ENCODE results near the gene FBXW9. TPM values are rescaled to one million over a fixed set of nuclear protein-coding genes. Genes with fewer than 3 reads are reported as not detected.
"Not testable (repeated sequence)": the region's sequence is repeated elsewhere in the genome, so short reads cannot be mapped to it uniquely, and the experiment has no call there.

The FBXW9 gene
- total RNA-seq, 1 donor from 2014 or later: 3.6 TPM

DNA sequence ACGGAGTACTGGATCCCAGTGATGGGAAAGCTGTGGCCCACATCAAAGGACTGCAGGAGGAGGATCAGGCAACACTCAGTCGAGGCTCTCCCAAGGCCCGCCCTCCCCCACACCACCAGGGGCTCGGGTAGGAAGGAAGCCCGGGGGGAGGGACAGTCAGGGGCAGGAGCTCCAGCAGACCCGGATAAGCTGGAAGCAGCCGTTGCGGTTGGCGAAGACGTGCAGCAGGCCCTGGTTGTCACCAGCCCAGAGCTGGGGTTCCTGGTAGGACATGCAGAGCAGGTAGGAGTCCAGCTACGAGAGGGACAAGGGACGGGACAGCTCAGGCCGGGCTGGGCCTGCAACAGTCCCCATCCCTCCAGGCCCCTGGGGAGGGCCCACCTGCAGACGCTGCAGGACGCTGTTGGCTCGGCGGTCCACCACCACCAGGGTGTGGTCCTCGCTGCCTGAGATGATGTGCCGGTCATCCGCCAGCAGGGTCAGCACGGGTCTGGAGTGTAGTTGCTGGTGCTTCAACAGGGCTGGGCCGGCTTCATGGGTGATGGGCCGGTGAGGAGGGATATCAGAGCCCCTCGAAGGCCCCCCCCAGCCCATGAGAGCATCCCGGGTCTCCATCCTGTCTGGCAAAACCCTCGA lies 6.7 kb downstream of the FBXW9 start:
- no peak for DNase-seq (ENCODE audit: low spot score)
- intact Hi-C loops (cut with DNase I): no loop called here
- ATAC-seq: no peak

DNA sequence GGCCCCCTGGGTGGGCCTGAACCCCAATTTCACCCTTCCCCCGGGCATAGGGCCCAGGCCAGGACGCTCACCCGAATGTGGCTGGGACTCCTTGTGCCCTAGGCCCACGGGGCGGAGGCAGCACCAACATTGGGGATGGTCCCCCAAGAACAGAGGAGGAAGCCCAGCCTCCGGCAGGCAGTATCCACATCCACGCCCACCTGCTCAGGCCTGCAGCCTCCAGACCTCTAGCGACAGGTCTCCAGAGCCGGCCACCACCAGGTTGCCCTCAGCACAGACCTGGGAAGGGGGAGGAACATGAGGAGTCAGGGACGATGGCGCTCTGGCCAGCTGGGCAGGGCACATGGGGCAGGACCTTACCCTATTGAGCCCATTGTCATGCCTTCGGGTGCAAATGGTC lies 7.4 kb downstream of the FBXW9 start:
- no peak for ATAC-seq
- intact Hi-C loops (cut with DNase I): no loop called here
- no peak for DNase-seq (ENCODE audit: low spot score)

DNA sequence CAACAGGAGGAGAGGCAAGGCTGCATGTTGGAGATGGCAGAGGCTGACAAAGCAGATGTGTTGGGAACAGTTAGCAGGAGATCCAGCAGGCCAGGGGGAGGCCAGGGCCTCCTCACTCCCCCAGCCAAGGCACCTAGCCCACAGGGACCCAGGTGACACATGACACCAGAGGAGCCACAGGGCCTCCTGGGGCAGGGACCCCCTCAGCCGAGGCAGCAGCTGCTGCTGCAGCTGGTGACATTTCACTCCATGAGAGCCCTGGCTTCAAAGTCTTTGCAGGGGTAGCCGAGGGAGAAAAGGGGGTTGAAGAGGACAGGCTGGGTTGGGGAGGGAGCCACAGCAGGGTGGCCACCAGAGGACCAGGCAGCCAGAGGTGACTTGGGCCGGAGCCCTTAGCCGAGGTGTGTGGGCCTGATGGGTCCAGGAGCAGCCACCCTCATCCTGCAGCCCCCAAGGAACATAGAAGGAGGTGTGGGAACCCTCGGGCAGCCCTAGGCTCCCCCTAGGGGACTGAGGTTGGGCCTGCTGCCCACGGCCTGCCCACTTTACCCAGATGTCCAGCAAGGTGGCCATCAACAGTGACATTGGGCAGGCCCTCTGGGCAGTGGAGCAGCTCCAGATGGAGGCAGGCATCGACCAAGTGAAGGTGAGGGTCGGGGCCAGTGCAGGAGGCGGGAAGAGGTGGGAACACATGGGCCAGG lies 8.8 kb downstream of the FBXW9 start, which contains the start of gene GNG14:
GNG14 (plus strand) TSS at position 503 of the 701 bp plus-strand sequence; CDS start at position 554, 51 bp downstream.
- intact Hi-C loops (cut with DNase I): no loop called here
- DNase-seq (ENCODE audit: low spot score): peak; percentile 57
- ATAC-seq: no peak

DNA sequence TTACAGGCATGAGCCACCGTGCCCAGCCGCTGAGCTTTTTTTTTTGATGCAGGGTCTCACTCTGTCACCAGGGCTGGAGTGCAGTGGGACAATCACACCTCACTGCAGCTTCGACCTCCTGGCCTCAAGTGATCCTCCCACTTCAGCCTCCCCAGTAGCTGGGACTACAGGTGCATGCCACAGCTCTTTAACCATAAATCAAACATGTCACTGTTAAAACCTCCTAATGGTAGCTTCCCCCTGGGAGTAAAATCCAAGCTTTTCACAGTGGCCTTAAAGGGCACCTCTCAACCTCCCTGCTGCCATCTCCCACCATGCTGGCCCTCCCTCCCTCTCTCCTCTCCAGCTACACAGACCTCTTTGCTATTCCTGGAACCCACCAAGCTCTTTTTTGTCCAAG lies 10.6 kb downstream of the FBXW9 start:
- DNase-seq (ENCODE audit: low spot score): no peak
- ATAC-seq: no peak
- intact Hi-C loops (cut with DNase I): no loop called here

DNA sequence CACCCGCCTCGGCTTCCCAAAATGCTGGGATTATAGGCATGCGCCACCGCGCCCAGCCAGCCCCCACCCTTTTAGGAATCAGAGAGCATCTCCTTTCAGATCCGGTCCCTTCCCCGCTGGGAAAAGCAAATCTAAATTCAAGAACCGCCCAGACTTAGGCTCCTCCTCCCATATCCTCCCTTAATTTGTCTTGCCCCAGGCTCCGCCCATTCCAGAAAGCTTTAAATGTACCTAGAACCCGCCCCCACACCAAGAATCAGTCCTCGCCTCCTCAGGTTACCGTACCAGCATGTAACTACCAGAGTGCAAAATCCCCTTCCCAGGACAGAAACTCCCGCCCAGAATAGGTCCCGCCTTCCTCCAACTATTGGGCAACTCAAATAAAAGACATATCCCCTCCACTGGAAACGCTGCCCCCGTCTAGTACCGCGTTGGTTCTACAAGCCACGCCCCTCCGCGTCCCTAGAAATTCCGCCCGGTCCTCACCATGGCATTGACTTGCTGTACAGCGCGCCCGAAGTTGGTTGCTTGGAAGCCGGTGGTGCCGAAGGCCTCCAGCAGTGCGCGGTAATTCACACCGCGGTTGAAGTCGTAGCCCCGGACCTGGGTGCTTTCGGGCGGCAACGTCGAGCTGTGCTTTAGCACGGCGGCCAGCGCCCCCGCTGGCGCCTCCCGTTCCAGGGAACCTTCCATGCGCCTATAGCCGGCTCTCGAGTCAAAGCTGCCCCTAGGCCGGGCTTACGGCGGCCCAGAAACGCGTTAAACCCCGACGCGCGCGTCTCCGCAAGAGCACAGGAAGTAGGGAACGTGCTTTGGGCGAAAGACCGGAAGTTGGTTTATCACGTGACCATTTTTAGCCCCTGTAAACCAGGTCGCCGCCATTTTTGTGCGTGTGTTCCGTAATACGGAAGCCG lies 15.1 kb downstream of the FBXW9 start, which contains the start of gene DHPS:
DHPS (minus strand) TSS at position 807 of the 914 bp plus-strand sequence; CDS start at position 693, 114 bp downstream.
- peak; percentile 94 for DNase-seq (ENCODE audit: low spot score)
- peak; percentile 96 for ATAC-seq
- intact Hi-C loops (cut with DNase I): no loop called here

DNA sequence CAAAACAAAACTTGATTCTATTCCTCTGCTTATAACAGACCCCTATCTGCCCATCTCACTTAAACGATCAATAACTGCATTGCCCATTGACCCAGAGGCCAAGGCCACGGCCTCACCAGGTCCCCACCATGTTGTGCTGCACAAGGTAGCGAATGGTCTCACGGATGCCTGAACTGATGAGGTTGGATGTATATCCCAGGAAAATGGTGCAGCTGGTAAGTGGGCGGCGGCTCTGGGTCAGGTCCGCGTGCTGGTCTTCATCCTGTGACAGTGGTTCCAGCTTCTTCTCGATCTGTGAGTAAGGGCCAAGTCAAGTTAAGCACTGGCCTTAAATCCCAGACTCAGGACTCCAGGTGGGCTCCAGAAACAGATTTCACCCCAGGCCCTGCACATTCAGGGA lies 16.4 kb downstream of the FBXW9 start:
- ATAC-seq (no peak), DNase-seq (ENCODE audit: low spot score) (no peak)
- intact Hi-C loops (cut with DNase I): no loop called here

DNA sequence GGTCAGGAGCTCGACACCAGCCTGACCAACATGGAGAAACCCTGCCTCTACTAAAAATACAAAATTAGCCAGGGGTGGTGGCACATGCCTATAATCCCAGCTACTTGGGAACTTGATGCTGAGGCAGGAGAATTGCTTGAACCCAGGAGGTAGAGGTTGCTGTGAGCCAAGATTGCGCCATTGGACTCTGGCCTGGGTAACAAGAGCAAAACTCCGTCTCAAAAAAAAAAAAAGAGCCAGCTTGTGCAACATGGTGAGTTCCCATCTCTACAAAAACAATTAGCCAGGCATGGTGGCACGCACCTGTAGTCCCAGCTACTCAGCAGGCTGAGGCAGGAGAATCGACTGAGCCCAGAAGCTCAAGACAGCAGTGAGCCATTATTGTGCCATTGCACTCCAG lies 18.4 kb downstream of the FBXW9 start:
- intact Hi-C loops (cut with DNase I); DNase-seq (ENCODE audit: low spot score); ATAC-seq: not testable (repeated sequence)

GRCh38 chr19:12676928-12677327 lies 19.5 kb downstream of the FBXW9 start:
- intact Hi-C loops (cut with DNase I): no loop called here
- no peak for ATAC-seq
- DNase-seq (ENCODE audit: low spot score): no peak

DNA sequence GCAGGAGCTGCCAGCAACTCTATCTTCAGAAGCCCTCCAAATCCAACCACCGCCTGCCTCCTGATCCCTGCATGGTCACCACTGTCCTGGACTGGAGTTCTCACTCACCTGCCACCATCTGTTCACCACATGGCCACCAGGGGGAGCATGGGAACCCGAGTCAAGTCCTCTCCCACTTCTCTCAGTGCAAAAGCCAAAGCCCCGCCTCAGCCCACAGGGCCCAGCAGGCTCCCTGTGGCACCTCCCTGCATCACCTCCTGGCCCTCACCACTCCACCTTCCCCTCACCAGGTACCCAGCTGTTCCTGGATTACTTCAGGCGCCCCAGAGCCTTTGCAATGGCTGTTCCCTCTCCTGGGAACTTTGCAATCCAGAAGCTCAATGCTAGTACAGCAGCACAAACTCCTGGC lies 20.0 kb downstream of the FBXW9 start:
- intact Hi-C loops (cut with DNase I): no loop called here
- ATAC-seq (peak; percentile 47), DNase-seq (ENCODE audit: low spot score) (peak; percentile 88)

DNA sequence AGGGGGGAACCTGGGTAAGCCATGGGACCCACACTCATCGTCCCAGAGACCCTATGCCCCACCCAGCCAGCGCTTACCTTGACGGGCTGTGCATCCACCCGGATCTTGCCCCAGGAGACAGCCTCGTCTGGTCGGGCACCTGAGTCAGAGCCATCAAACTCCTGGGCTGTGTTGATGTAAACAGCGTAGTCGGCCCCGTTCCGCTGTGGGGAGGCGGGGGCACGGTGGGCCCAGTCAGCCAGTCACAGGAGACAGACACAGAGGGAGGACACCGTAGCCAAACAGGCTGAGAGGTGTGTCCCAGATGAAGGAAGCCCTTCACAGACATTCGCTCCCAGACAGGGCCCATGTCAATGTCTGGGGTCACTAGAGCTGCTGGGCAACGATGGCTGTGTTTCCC lies 20.5 kb downstream of the FBXW9 start:
- no peak for ATAC-seq
- no peak for DNase-seq (ENCODE audit: low spot score)
- intact Hi-C loops (cut with DNase I): no loop called here

DNA sequence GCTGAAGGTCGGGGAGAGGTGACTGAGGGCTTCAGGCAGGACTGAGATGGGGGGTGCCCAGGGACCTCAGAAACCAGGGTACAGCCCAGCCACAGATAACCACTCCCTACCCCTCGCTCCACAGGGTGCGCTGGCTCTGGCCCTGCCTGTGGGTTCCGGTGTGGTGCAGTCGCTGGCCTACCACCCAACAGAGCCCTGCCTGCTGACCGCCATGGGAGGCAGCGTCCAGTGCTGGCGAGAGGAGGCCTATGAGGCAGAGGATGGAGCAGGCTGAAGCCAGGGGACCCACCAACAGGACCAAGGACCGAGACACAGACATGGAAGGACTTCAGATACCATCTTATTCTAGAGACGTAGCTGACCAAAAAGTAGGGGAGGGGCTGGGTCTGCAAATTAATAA lies 21.0 kb downstream of the FBXW9 start:
- no peak for DNase-seq (ENCODE audit: low spot score)
- no peak for ATAC-seq
- intact Hi-C loops (cut with DNase I): no loop called here

GRCh38 chr19:12672744-12673143 lies 23.7 kb downstream of the FBXW9 start:
- ATAC-seq (no peak), DNase-seq (ENCODE audit: low spot score) (no peak)
- intact Hi-C loops (cut with DNase I): no loop called here

DNA sequence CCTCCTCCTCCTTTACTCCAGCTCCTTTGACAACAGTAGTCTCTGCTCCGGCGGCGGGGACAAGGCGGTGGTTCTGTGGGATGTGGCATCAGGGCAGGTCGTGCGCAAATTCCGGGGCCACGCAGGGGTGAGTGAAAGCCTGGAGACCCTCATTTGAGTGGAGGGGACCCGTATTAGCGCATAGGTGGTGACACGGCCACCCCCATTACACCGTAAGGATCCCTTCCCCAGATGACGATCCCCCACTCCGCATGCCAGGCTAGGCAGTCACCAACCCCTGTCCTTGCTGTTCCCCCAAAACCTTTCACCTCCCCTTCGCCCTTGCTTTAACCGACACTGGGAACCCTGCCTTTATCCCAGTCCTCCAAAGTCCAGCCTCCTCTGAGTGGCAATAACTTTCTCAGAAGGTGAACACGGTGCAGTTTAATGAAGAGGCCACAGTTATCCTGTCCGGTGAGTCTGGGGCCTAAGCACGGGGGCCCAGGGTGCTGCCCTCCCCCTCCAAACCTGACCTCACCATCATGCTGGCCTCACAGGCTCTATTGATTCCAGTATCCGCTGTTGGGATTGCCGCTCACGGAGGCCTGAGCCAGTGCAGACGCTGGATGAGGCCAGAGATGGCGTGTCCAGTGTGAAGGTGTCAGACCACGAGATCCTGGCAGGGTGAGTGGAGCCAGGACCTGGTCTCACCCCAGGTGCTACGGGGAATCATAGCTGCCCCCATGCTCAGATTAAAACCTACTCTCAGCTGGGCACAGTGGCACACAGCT lies 26.1 kb downstream of the FBXW9 start:
- intact Hi-C loops (cut with DNase I): no loop called here
- no peak for ATAC-seq
- no peak for DNase-seq (ENCODE audit: low spot score)

GRCh38 chr19:12669270-12670158 lies 26.9 kb downstream of the FBXW9 start:
- intact Hi-C loops (cut with DNase I): no loop called here
- ATAC-seq (peak; percentile 82), DNase-seq (ENCODE audit: low spot score) (peak; percentile 88)

DNA sequence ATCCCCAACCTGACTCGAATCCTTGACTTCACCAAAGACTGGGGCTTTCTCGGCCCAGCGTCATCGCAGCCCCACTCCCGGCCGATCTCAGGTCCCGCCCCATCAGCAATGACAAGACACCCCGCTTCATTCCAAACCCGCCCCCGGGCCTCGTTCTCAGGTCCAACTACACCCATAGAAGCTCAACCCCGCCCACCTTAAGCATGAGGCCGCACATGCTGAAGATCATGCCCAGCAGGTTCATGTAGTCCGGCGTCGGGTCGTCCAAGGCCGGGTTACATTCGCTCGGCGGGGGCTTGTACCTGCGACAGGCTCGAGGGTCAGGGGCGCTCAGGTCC lies 27.5 kb downstream of the FBXW9 start:
- ATAC-seq (peak; percentile 25), DNase-seq (ENCODE audit: low spot score) (peak; percentile 81)
- intact Hi-C loops (cut with DNase I): no loop called here

DNA sequence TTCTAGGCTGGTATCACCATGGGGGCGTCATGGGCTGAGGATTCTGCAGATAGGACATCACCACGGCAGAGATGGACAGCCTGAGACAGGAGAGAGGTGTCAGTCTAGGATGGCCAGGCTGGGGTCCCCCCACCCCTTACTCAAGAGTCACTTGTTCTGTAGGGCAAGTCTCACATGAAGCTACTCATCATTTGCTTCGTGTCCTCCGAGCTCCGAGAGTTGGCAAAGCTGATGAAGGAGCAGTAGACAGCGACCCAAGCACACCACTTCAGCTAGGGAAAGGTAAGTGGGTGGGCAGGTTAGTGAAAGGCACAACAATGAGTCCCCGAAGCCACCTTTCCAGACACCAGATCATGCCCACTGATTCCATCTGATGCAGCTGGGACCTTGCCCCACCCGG lies 28.1 kb downstream of the FBXW9 start:
- no peak for DNase-seq (ENCODE audit: low spot score)
- no peak for ATAC-seq
- intact Hi-C loops (cut with DNase I): no loop called here

GRCh38 chr19:12667731-12668302 lies 28.6 kb downstream of the FBXW9 start:
- ATAC-seq (no peak), DNase-seq (ENCODE audit: low spot score) (no peak)
- intact Hi-C loops (cut with DNase I): no loop called here
